HG03097 (cell line): Measurements from ENCODE around the gene LTBR.
A peak's percentile ranks its signal among the peaks of the same experiment; 100 is the strongest.
"Not testable (repeated sequence)": the region's sequence is repeated elsewhere in the genome, so short reads cannot be mapped to it uniquely, and the experiment has no call there.

Source experiments
- ATAC-seq: cut with Tn5 transposase; IDR thresholded peaks from one replicate; pipeline ENCODE4 v1.9.1; 2021; ENCODE audit not compliant: unreplicated experiment, low FRiP score

Gene LTBR

DNA sequence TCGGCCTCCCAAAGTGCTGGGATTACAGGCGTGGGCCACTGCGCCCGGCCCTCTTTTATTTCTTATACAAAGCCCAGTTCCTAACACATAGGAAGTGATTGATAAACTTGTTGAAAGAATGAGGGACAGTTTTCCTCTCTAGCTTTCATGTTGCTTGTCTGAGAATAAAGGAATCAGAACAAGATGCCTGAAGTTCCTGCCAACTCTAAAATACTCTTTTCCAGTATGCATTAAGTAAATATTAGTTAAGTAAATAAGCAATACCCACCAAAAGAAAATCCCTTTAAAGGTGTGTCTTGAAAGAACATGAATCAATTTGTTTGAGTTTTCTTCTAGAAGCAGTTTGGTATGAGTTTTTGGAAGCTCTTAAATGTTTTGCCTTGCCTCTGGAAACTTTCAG, 36.4 kb downstream of the LTBR start:
- no peak for ATAC-seq

DNA sequence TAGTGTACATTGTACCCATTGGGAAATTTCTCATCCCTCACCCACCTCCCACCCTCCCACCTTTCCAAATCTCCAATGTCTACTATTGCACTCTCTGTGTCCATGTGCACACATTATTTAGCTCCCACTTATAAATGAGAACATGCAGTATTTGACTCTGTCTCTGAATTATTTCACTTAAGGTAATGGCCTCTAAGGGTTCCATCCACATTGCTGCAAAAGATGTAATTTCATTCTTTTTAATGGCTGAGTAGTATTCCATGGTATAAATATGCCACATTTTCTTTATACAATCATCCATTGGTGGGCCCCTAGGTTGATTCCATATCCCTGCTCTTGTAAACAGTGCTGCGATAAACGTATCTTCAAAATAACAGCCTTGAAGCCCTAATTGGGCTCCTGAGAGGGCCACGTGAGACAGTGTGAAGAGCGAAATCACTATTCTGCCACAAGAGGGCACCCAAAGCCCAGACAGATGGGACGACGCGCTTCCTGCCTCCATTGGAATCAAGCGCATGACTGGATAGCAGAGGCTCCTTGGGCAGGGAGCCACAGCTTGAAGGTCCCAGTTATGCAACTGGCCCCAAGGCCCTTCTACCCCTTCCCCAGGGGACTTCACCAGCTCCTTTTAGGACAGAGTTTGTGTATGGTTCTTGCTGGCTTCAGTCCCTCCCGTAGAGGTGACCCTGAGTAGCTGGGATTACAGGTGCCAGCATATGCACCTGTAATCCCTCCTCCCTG, 39.5 kb downstream of the LTBR start:
- no peak for ATAC-seq

DNA sequence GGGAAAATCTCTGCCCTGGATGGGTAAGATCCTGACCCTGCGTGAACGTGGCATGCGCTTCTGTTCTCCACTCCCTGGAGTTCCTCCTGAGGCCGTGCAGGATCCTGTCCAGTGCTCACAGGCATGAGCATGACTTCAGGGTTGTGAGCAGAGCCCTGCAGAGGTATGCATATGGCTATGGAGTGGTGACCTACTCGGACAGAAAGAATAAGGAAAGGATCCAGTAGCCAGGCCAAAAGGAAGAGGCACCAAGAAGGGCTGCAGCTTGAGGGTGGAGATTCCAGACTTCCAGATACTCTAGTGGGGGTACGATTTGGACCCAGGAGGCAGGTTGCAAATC, 40.0 kb downstream of the LTBR start:
- no peak for ATAC-seq

DNA sequence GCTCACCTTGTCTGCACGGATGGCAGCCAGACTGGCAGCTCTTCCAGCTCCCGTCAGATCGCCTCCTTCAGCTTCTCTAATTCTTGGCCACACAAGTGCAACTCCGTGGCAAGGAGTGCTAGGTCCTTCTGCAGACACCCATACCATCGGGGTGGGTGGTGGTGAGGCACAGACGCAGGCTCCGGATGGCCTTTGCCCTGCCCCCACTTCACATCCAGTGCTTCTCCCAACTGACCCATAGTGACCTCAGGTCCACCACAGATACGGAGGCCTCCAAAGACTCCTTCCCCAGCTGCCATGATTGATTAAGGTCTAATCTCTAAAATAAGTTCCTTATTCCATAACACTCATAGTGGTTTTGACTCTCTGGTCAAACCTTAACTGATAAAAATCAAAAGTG, 40.9 kb downstream of the LTBR start:
- no peak for ATAC-seq

DNA sequence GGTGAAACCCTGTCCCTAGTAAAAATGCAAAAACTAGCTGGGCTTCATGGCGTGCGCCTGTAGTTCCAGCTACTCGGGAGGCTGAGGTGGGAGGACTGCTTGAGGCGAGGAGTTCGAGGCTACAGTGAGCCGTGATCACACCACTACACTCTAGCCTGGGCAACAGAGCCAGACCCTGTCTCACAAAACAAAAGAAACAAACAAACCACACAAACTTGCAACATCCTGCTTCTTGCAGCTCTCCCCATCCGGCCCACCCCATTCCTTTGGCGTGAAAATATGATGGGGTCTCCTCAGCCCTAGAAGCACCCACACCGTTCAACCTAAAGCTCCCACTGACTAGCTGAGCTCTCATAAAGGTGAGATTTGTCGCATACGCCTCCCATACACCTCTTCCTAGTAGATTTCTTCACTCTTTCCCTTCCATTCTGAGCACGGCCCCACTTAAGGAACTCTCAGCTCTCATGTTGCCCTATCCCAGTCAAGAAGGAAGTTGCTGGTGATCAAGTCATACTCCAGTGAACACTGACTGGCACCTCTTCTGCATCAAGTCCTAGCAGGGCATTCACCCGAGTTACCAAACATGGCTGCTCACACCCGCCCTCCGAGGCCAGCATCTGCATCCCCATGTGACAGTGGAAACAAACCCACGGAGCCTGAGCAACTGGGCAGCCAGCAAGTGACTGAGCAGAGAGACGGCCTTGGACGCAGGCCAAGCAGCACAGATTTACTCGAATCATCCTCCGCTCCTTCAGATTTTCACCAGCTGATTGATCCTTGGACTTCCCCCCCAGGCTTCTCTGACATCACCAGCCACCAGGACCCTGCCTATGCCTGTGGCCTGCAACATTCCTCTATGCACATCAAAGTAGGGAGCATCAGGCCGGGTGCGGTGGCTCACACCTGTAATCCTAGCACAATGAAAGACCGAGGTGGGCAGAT, 41.9 kb downstream of the LTBR start:
- no peak for ATAC-seq

DNA sequence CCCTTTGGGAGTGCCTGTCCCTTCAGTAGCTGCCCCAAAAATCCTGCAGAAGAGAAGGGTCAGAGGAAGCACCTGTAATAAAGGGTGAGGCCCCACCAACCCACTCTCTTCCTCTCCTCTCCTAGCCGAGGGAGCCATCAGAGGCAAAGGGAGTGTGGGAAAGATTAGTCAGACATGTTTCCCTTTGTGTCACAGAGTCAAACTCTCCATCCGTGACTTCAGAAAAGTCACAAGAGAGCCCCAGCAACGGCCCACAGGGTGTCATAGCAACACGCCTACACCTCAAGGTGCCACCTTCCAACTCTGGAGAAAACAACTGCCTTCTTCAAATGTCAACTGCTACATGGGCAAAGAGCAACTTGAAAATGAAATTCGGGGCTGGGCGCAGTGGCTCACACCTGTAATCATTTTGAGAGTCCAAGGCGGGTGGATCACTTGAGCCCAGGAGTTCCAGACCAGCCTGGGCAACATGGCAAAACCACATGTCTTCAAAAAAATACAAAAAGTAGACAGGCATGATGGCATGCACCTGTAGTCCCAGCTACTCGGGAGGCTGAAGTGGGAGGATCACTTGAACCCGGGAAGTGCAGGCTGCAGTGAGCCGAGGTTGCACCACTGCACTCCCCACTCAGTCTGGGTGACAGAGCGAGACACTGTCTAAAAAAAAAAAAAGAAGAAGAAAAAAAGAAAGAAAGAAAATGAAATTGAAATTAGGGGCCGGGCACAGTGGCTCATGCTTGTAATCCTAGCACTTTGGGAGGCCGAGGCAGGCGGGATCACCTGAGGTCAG, 43.1 kb downstream of the LTBR start:
- ATAC-seq: peak; percentile 68

DNA sequence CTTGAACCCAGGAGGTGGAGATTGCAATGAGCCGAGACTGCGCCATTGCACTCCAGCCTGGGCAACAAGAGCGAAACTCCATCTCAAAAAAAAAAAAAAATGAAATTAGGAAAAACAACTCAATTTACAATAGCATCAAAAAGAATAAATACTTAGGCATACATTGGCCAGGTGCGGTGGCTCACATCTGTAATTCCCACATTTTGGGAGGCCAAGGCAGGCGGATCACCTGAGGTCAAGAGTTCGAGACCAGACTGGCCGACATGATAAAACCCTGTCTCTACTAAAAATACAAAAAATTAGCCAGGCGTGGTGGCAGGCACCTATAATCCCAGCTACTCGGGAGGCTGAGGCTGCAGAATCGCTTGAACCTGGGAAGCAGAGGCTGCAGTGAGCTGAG, 43.8 kb downstream of the LTBR start:
- ATAC-seq: not testable (repeated sequence)

DNA sequence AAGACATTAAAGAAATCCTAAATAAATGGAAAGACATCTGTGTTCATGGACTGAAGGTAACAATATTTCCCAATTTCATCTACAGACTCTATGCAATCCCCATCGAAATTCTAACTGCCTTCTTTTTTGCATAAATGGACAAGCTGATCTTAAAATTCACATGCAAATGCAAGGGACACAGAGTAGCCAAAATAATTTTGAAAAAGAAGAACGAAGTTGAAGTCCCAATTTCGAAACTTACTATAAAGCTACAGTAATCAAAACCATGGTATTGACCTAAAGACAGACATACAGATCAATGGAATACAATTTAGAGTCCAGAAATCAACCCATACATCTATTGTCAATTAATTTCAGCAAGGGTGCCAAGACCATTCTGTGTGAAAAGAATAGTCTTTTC, 44.4 kb downstream of the LTBR start:
- ATAC-seq: no peak

DNA sequence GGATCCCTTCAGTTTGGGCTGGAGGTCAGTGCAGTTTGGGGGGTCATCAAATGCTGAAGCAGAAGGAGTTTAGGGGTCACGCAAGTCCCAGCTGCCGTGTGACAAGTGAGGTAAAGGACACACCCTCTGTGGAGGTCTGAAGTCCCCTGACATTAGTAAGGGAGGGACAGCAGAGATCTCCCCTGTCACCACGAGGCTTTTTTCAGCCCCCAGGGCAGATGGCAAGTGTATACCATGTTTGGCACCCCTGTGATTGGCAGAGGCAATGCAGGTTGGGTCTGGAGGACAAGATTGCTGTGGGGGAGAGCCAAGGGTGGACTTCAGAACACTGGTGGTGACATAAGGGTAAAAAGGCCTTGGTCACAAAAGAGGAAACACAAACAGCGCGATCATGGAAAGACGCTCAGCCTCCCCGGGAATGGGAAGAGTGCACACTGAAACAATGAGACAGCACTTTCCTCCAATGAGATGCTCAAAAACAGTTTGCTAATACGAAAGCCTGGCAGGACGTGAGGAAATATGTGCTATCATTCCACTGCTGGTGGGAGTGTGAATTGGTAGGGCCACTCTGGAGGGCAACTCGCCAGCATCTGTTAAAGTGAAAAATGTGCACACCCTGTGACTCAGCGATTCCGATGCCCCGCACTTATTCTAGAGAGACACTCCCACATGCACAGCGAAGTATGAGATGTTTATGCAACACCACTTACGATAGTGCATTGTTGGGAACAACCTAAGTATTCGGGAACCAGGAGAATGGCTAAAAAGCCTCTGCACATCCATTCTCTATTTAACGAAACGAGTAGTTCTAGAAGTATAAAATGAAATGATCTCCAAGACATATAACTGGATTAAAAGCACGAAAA, 46.4 kb downstream of the LTBR start:
- no peak for ATAC-seq

DNA sequence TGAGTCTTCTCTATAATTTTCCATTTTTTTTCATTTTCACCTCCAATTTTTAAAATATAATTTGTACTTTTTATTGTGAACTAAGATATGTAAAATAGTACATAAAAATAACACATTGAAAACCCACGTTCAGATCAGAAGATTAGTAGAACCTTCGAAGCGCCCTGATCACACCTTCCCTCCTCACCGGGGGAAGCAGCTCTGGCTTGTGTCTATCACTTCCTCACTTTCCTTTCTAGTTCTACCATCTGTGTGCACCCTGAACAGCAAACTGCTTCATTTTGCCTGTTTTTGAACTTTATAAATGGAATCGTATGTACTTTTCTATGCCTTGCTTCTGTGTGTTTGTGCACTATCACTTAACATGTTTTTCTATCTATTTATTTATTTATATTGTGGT, 49.0 kb downstream of the LTBR start:
- no peak for ATAC-seq

DNA sequence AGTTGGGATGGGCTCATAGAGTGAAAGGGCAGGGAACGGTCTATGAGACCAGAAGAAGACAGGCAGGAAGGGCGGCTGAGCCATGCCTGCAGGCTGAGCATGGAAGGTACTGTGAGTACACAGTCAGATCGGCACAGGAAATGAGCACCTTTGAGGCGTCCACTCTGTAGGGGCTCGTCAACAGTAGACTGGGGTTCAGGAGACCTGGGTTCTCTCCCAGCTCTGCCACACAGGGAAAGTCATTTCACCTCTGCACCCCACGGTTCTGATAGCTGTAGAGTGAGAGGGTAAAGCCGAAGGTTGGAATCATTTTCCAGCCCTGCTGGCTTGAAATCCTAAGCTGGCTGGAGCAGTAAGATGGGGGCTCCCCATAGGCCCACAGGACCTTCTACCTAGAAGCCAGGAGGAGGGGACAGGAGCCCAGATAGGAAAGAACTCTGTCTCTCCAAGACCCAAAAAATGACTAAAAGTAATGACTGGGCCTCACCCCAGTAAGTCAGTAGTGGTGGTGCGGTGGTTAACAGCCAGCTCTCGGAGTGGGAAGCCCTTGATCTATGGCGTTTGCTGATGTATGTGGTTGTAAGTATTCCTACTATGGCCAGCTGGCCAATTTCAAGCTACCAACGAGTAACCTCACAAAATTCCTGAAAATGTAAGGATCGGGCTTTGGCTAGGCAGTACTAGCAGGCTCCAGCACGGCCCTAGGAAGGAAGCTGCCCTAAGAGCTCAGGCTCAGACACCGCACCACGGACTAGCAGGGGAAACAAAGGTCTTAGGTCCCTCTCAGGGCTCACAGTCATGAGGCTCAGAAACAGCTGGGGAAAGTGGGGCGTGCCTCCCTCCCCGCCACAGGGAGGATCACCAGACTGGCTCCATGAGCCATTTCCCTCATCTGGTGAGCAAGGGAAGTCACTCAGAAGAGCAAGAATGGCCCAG, 50.5 kb downstream of the LTBR start:
- no peak for ATAC-seq

DNA sequence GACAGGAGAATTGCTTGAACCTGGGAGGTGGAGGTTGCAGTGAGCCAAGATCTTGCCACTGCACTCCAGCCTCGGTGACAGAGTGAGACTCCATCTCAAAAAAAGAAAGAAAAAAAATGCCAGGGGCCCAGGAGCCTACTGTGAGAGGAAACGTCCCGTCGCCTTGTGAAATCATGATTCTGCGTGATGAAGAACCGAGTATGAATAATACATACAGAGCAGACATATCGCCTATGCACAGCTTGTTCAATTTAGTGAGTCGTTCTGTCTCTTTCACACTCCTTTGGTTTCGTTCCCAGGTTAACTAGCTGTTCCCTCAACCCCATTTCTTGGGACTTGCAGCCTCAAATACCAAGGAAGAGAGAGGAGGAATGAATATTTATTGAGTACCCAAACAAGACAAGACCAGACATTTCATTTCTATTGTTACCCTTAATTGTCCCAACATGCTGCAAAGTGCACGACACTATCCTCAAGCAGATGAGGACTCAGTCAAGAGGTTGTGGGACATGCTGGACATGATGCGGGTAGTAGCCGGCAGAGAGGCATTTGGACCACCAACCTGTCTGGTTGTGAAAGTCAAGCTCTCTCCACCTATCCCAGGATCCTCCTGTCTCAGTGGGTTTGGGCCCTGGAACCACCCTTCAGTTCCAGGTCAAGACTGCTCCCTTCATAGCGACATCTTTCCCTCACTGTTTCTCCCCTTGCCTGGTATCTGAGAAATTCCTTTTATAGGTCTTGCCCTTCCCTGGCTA, 52.2 kb downstream of the LTBR start:
- no peak for ATAC-seq

DNA sequence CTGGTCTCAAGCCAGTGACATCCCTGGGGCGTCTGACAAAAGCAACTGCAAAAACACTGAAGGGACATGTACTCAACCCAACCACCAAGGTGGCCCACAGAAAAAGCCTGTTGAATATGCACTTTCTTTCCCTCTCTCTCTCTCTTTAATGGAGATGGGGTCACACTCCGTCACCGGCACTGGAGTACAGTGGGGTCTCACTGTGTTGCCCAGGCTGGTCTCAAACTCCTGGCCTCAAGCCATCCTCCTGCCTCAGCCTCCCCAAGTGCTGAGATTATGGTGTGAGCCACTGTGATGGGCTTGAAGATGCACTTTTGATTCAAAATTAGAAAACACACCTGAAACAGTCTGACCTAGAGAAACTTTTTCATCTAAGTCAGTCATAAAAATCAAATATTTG, 53.6 kb downstream of the LTBR start:
- no peak for ATAC-seq

DNA sequence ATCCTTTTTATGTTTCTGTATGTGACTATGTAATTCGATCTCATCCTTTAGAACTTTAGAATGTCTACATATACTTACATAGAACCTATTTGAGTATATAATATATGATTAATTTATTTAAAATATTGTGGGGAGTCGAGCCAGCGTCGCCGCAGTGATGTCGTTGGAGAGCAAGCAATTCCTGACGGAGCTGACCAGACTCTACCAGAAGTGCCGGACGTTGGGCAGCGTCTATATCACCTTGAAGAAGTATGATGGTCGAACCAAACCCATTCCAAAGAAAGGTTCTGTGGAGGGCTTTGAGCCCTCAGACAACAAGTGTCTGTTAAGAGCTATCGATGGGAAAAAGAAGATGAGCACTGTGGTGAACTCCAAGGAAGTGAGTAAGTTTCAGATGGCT, 54.4 kb downstream of the LTBR start:
- no peak for ATAC-seq

DNA sequence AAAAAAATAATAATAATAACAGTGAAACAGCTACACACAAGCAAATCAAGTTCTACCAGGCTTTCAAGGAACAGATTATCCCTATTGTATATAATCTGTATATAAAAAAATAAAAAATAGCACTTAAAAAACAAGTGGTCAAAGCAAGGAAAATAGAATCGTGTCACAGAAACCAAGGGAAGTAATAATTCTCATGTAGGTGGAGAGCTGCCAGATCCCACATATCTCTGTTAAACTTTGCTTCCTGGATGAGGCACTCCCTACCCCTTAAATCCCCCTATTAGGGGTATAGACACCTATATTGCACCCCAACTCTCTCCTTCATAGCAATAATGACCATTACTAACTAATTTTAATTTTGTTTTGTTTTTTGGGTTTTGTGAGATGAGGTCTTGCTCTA, 56.4 kb downstream of the LTBR start:
- ATAC-seq: no peak
